GM12878 (cell line): ENCODE data around the gene KDELR1. TPM values are rescaled to one million over a fixed set of nuclear protein-coding genes. Genes with fewer than 3 reads are reported as not detected.
A peak's percentile ranks its signal among the peaks of the same experiment; 100 is the strongest.

Experiments used
- EED ChIP-seq: sonication (generic); IDR thresholded peaks from 2 replicates; pipeline ENCODE4 v1.6.1; 2016; ENCODE audit warnings: antibody characterized with exemption, low read depth
- FOXM1 ChIP-seq: IDR thresholded peaks from 2 replicates; pipeline ENCODE4 v1.6.1; 2012; ENCODE audit warnings: low read depth, mild to moderate bottlenecking, inconsistent platforms, low read length, moderate library complexity
- MYB ChIP-seq: fragments of 150-350 bp; IDR thresholded peaks from 2 replicates; pipeline ENCODE4 v1.6.1; 2014; ENCODE audit warnings: mild to moderate bottlenecking, low read depth, low read length, borderline replicate concordance
- RAD21 ChIP-seq: IDR thresholded peaks from 2 replicates; pipeline ENCODE4 v1.6.1; 2011; ENCODE audit warnings: mild to moderate bottlenecking, low read depth, low read length, moderate library complexity; ENCODE audit not compliant: insufficient read depth
- RELB ChIP-seq: fragments of 450-650 bp; IDR thresholded peaks from 2 replicates; pipeline ENCODE4 v1.6.1; 2017; ENCODE audit warnings: low read depth, mild to moderate bottlenecking, moderate library complexity
- SKIL ChIP-seq: fragments of 450-650 bp; IDR thresholded peaks from 2 replicates; pipeline ENCODE4 v1.6.1; 2017; ENCODE audit warnings: mild to moderate bottlenecking, low read depth, inconsistent platforms; ENCODE audit not compliant: poor library complexity, severe bottlenecking
- YBX1 ChIP-seq: fragments of 450-650 bp; IDR thresholded peaks from 2 replicates; pipeline ENCODE4 v1.6.1; 2016; ENCODE audit warnings: antibody characterized with exemption
- polyA plus RNA-seq, 11 experiments: library from polyadenylated mRNA; depleted of rRNA in 4 of 11; unstranded in 6 of 11; stranded (reverse) in 5 of 11; fragments of >200 nt; fragmentation: Nextera tagmentation in 4 of 11; fragmentation: Illumina TruSeq in 1 of 11; extraction: Ambion mirVana in 4 of 11; extraction: Trizol in 1 of 11; gene quantifications; 1 replicate in 1 of 11; 2 replicates in 10 of 11; pipeline versions ENCODE4 v1.2.1 to v1.2.3, GENCODE V29; 2011 to 2016; ENCODE audit warnings: inconsistent platforms in 2 of 11, missing spikeins in 2 of 11, low read depth in 1 of 11
- total RNA-seq, 4 experiments: library from RNA; depleted of rRNA in 3 of 4; stranded (reverse); fragments of >200 nt in 3 of 4; fragmentation: Illumina TruSeq in 1 of 4; extraction: Trizol in 1 of 4; gene quantifications; 2 replicates each; pipeline versions ENCODE4 v1.2.1 to v1.2.3, GENCODE V29; 2013 to 2021
- TF ChIP-seq, protein P1 (sequence below): fragments of 450-650 bp; formaldehyde crosslinking; IDR thresholded peaks from 2 replicates; pipeline ENCODE4 v1.5.0; 2022; ENCODE audit warnings: mild to moderate bottlenecking, missing genetic modification characterization
- TF ChIP-seq, protein P2 (sequence below): fragments of 450-650 bp; IDR thresholded peaks from 2 replicates; pipeline ENCODE4 v1.6.1; 2017; ENCODE audit warnings: mild to moderate bottlenecking, moderate library complexity
- TF ChIP-seq, protein P3 (sequence below): fragments of 450-650 bp; IDR thresholded peaks from 2 replicates; pipeline ENCODE4 v1.6.1; 2018; ENCODE audit warnings: borderline replicate concordance, mild to moderate bottlenecking; ENCODE audit not compliant: partially characterized antibody

The KDELR1 gene
- total and polyA plus RNA-seq, 10 of the 15 experiments (the other 5 are each of a cell fraction or from before 2014, with no cell fraction given) = 2.3 to 71.0 (median 45.2) TPM

GRCh38 chr19:48390188-48391099, 907 bp downstream of the KDELR1 start (continued):
- TF ChIP-seq SKIL (no peak), RAD21 (0 out of 2 replicates have a peak, but pooled peaks have one; percentile 16), RELB (peak; percentile 19; the same call in 1 of the 2 replicates), EED (peak; percentile 50; the same call in 1 of the 2 replicates), YBX1 (no peak), MYB (no peak), FOXM1 (no peak)
- TF ChIP-seq, protein P1, sequence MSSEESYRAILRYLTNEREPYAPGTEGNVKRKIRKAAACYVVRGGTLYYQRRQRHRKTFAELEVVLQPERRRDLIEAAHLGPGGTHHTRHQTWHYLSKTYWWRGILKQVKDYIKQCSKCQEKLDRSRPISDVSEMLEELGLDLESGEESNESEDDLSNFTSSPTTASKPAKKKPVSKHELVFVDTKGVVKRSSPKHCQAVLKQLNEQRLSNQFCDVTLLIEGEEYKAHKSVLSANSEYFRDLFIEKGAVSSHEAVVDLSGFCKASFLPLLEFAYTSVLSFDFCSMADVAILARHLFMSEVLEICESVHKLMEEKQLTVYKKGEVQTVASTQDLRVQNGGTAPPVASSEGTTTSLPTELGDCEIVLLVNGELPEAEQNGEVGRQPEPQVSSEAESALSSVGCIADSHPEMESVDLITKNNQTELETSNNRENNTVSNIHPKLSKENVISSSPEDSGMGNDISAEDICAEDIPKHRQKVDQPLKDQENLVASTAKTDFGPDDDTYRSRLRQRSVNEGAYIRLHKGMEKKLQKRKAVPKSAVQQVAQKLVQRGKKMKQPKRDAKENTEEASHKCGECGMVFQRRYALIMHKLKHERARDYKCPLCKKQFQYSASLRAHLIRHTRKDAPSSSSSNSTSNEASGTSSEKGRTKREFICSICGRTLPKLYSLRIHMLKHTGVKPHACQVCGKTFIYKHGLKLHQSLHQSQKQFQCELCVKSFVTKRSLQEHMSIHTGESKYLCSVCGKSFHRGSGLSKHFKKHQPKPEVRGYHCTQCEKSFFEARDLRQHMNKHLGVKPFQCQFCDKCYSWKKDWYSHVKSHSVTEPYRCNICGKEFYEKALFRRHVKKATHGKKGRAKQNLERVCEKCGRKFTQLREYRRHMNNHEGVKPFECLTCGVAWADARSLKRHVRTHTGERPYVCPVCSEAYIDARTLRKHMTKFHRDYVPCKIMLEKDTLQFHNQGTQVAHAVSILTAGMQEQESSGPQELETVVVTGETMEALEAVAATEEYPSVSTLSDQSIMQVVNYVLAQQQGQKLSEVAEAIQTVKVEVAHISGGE (CRISPR knock-in tag) = no peak
- TF ChIP-seq, protein P2, sequence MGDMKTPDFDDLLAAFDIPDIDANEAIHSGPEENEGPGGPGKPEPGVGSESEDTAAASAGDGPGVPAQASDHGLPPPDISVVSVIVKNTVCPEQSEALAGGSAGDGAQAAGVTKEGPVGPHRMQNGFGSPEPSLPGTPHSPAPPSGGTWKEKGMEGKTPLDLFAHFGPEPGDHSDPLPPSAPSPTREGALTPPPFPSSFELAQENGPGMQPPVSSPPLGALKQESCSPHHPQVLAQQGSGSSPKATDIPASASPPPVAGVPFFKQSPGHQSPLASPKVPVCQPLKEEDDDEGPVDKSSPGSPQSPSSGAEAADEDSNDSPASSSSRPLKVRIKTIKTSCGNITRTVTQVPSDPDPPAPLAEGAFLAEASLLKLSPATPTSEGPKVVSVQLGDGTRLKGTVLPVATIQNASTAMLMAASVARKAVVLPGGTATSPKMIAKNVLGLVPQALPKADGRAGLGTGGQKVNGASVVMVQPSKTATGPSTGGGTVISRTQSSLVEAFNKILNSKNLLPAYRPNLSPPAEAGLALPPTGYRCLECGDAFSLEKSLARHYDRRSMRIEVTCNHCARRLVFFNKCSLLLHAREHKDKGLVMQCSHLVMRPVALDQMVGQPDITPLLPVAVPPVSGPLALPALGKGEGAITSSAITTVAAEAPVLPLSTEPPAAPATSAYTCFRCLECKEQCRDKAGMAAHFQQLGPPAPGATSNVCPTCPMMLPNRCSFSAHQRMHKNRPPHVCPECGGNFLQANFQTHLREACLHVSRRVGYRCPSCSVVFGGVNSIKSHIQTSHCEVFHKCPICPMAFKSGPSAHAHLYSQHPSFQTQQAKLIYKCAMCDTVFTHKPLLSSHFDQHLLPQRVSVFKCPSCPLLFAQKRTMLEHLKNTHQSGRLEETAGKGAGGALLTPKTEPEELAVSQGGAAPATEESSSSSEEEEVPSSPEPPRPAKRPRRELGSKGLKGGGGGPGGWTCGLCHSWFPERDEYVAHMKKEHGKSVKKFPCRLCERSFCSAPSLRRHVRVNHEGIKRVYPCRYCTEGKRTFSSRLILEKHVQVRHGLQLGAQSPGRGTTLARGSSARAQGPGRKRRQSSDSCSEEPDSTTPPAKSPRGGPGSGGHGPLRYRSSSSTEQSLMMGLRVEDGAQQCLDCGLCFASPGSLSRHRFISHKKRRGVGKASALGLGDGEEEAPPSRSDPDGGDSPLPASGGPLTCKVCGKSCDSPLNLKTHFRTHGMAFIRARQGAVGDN = peak; percentile 62; the same call in 1 of the 2 replicates
- TF ChIP-seq, protein P3, sequence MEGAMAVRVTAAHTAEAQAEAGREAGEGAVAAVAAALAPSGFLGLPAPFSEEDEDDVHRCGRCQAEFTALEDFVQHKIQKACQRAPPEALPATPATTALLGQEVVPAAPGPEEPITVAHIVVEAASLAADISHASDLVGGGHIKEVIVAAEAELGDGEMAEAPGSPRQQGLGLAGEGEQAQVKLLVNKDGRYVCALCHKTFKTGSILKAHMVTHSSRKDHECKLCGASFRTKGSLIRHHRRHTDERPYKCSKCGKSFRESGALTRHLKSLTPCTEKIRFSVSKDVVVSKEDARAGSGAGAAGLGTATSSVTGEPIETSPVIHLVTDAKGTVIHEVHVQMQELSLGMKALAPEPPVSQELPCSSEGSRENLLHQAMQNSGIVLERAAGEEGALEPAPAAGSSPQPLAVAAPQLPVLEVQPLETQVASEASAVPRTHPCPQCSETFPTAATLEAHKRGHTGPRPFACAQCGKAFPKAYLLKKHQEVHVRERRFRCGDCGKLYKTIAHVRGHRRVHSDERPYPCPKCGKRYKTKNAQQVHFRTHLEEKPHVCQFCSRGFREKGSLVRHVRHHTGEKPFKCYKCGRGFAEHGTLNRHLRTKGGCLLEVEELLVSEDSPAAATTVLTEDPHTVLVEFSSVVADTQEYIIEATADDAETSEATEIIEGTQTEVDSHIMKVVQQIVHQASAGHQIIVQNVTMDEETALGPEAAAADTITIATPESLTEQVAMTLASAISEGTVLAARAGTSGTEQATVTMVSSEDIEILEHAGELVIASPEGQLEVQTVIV = no peak
